Endodermal cell (in vitro differentiated cells): ENCODE measurements around the gene FERMT2. TPM values are rescaled to one million over a fixed set of nuclear protein-coding genes. Genes with fewer than 3 reads are reported as not detected.
A peak's percentile ranks its signal among the peaks of the same experiment; 100 is the strongest.

ENCODE experiments used
- DNase-seq: peaks from one replicate; pipeline ENCODE4 v3.0.0-alpha.2; 2017
- H3K27ac ChIP-seq: 2 replicates; pipeline ENCODE4 v1.5.1; 2013; ENCODE audit warnings: mild to moderate bottlenecking, low read depth, low read length, moderate library complexity
- H3K27me3 ChIP-seq: 2 replicates; pipeline ENCODE4 v1.6.1; 2013; ENCODE audit warnings: mild to moderate bottlenecking, low read length, moderate library complexity; ENCODE audit not compliant: insufficient read depth, control insufficient read depth, poor library complexity, severe bottlenecking
- H3K36me3 ChIP-seq: 2 replicates; pipeline ENCODE4 v1.7.0; 2013; ENCODE audit warnings: mild to moderate bottlenecking, low read length, moderate library complexity; ENCODE audit not compliant: control insufficient read depth, insufficient read depth
- H3K4me1 ChIP-seq: one replicate; pipeline ENCODE4 v1.7.0; 2013; ENCODE audit warnings: low read length; ENCODE audit not compliant: control insufficient read depth, insufficient read depth
- H3K4me3 ChIP-seq: 2 replicates; pipeline ENCODE4 v1.5.1; 2013; ENCODE audit warnings: mild to moderate bottlenecking, low read length, moderate library complexity
- H3K9ac ChIP-seq: 2 replicates; pipeline ENCODE4 v1.6.1; 2013; ENCODE audit warnings: mild to moderate bottlenecking, low read length, moderate library complexity; ENCODE audit not compliant: poor library complexity, severe bottlenecking; ENCODE audit errors: extremely low read depth
- H3K9me3 ChIP-seq: 2 replicates; pipeline ENCODE4 v1.6.1; 2013; ENCODE audit warnings: mild to moderate bottlenecking, low read length, moderate library complexity; ENCODE audit not compliant: control insufficient read depth
- H3K27ac Mint-ChIP-seq: 2 replicates; pipeline ENCODE4 v1.8.0; 2020; ENCODE audit warnings: mixed read lengths
- H3K27me3 Mint-ChIP-seq: 2 replicates; pipeline ENCODE4 v1.8.0; 2021; ENCODE audit warnings: mild to moderate bottlenecking, mixed read lengths; ENCODE audit not compliant: insufficient read depth
- H3K36me3 Mint-ChIP-seq: 2 replicates; pipeline ENCODE4 v1.8.0; 2020; ENCODE audit warnings: low read depth, mixed read lengths
- H3K4me1 Mint-ChIP-seq: 2 replicates; pipeline ENCODE4 v1.8.0; 2020; ENCODE audit warnings: mixed read lengths
- H3K4me3 Mint-ChIP-seq: 2 replicates; pipeline ENCODE4 v1.8.0; 2020; ENCODE audit warnings: mild to moderate bottlenecking, moderate library complexity, mixed read lengths
- H3K9me3 Mint-ChIP-seq: 2 replicates; pipeline ENCODE4 v1.8.0; 2020; ENCODE audit warnings: mild to moderate bottlenecking, mixed read lengths
- CTCF ChIP-seq: fragments of 200-600 bp; sonication (generic); conservative IDR thresholded peaks from 2 replicates; pipeline ENCODE4 v1.5.0; 2021; ENCODE audit warnings: antibody characterized with exemption, mild to moderate bottlenecking
- WGBS, 2 experiments: methylation state at CpG; one replicate each; pipeline versions ENCODE4 v1.1.5 to v1.1.7; 2013; ENCODE audit warnings: missing lambda C conversion rate in 2 of 2, mixed read lengths in 1 of 2; ENCODE audit not compliant: insufficient coverage in 1 of 2, insufficient read length in 1 of 2; 5-methylcytosine and 5-hydroxymethylcytosine counted together
- total RNA-seq, 2 donors: library from RNA; stranded (reverse); fragmentation: NEBNext Ultra II Directional in 1 of 2; extraction: Animal tissue kit (Norgen Biotek cat#: 25700) in 1 of 2; gene quantifications; 2 replicates in 1 of 2; 3 replicates in 1 of 2; pipeline ENCODE4 v1.2.1, GENCODE V29; 2021

The FERMT2 gene
- total RNA-seq, 2 donors from 2014 or later, result 350 to 377 TPM

DNA sequence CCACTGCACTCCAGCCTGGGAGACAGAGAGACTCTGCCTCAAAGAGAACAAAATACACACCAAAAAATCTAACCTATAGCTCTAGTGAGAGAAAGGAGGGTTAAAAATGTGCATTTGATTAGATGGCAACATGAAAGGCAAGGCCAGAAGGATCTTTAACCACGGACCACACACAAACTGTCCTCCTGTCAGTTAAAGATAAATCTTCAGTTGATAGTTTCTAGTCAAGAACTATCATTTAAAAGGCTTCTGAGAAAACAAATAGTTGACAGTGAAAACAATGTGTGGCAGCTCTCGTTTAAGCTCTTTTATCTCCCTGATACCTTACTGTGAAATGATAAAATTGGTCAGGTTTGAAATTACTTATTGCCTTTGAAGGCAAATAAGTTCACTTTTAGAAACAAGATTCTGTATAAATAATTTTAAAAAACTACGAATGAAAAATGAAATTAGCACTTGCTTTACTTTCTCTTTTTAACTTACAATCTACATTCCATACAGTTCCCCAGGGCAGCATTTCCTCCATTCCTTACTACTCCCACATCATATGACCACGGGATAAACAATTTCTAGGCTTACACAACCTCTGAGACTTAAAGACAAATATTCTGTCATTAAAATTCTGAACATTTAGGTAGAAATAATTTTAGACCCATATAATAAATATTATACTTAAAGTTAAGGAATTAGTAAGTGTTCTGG is 88.1 kb downstream of the FERMT2 start:
- no peaks in the 10 kb centered on the region for H3K27me3 ChIP-seq
- no peak for DNase-seq
- no peak for TF ChIP-seq CTCF
- H3K9me3 ChIP-seq, result peaks cover 12% of the 10 kb centered on the region
- H3K27ac Mint-ChIP-seq, result peak overlapping the region; percentile 66
- H3K27me3 Mint-ChIP-seq, result no peaks in the 10 kb centered on the region
- H3K9ac ChIP-seq, result no peak overlapping the region
- H3K9me3 Mint-ChIP-seq, result no peaks in the 10 kb centered on the region
- H3K4me3 Mint-ChIP-seq, result no peak overlapping the region
- WGBS, 2 experiments, result 36% methylated on average over 4 of the region's 4 CpGs; no CpG with 5 or more reads in 1 of the 2 experiments
- peaks cover 12% of the 10 kb centered on the region for H3K4me1 ChIP-seq
- H3K4me1 Mint-ChIP-seq, result peaks cover 42% of the 10 kb centered on the region
- peaks cover 65% of the 10 kb centered on the region for H3K36me3 Mint-ChIP-seq
- peaks cover 95% of the 10 kb centered on the region for H3K36me3 ChIP-seq
- no peak overlapping the region for H3K27ac ChIP-seq
- H3K4me3 ChIP-seq, result peak overlapping the region; percentile 44

DNA sequence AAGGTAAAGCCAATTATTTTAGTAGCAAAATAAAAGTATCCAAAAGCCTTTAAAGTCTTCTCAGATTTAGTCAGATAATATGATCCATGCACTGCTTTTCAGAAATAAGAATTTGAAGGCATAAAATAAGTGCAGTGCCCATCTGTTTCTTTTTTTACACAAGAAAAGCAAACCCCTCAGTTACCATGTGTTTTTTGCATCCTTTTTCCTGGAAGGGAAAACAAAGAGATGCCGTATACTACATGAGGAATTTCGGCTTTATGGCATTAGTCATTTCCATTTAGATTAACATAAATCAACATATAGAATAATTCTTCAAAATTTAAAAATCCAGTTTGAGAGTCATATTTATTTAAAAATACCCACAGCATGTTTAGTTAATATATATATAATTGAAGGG is 89.4 kb downstream of the FERMT2 start:
- 100% methylated on average over 2 of the region's 2 CpGs; no CpG with 5 or more reads in 1 of the 2 experiments for WGBS, 2 experiments
- Histone ChIP-seq H3K4me1 (peaks cover 19% of the 10 kb centered on the region), H3K4me3 (no peak overlapping the region), H3K9me3 (peaks cover 12% of the 10 kb centered on the region), H3K36me3 (peaks cover 94% of the 10 kb centered on the region), H3K27ac (no peak overlapping the region), H3K27me3 (no peaks in the 10 kb centered on the region), H3K9ac (no peak overlapping the region)
- Mint-ChIP-seq H3K9me3 (no peaks in the 10 kb centered on the region), H3K4me1 (peaks cover 50% of the 10 kb centered on the region), H3K27me3 (no peaks in the 10 kb centered on the region), H3K27ac (no peak overlapping the region), H3K36me3 (peaks cover 75% of the 10 kb centered on the region), H3K4me3 (no peak overlapping the region)
- DNase-seq, result no peak
- TF ChIP-seq CTCF, result no peak

DNA sequence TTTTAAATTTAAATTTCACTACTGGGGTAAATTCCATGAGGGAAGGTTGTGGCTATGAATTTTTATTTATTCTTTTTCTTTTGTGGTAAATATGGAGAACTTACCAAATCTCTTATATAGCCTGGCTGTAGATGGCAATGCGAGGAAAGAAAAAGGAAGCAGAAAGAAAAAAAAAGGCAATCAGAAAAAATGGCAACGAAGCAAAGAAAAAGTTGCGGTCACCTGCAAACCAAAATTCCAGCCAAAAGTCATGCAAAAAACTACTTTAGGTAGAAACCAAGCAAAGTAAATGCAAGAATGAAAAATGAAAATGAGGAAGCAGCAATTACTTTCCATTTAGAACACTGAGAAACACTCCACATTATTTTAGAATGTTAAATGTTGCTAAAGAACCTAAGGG is 89.9 kb downstream of the FERMT2 start:
- Mint-ChIP-seq H3K4me1 (peaks cover 52% of the 10 kb centered on the region), H3K36me3 (peaks cover 80% of the 10 kb centered on the region)

More for the DNA sequence above, 89.9 kb downstream of the FERMT2 start:
- H3K9me3 ChIP-seq, result peaks cover 12% of the 10 kb centered on the region
- no peak overlapping the region for H3K27ac Mint-ChIP-seq
- TF ChIP-seq CTCF, result no peak
- WGBS, 2 experiments, result 100% methylated on average over 1 to 3 of the region's 3 CpGs
- peak overlapping the region; percentile 33 for H3K4me3 ChIP-seq
- H3K27me3 Mint-ChIP-seq, result no peaks in the 10 kb centered on the region
- DNase-seq, result no peak
- no peak overlapping the region for H3K4me3 Mint-ChIP-seq
- no peaks in the 10 kb centered on the region for H3K27me3 ChIP-seq
- H3K9ac ChIP-seq, result no peak overlapping the region
- no peaks in the 10 kb centered on the region for H3K9me3 Mint-ChIP-seq
- H3K36me3 ChIP-seq, result peaks cover 94% of the 10 kb centered on the region
- no peak overlapping the region for H3K27ac ChIP-seq
- H3K4me1 ChIP-seq, result peaks cover 19% of the 10 kb centered on the region
